Measurements from ENCODE around the gene HIVEP2. TPM values are rescaled to one million over a fixed set of nuclear protein-coding genes. Genes with fewer than 3 reads are reported as not detected.

Gene HIVEP2
- total RNA-seq, 5 donors from 2014 or later (not counting 1 experiment from before 2014, with no cell fraction given): 71.4 to 81.4 (median 75.2) TPM

- DNase-seq (peak in 6 of 35 experiments; percentile 16 to 62 (median 30)), ATAC-seq (replicated peaks in 1 of 4) (no peak)
- H3K9me3 ChIP-seq: no peaks in the 10 kb centered on the region
- peak overlapping the region; percentile 98 for H3K27ac ChIP-seq (ENCODE audit: low read length)
- POLR2A ChIA-PET: interaction anchor here in 1 of 2 donors (0.5 to 1.5 kb wide), 2 partner anchors 29 to 55 kb away, joined by 3 to 5 read pairs; no protein-coding TSS in a partner anchor
- Mint-ChIP-seq H3K9me3 (no peaks in the 10 kb centered on the region), H3K36me3 (peaks cover 25% of the 10 kb centered on the region), H3K27ac (peak overlapping the region; percentile 99), H3K4me1 (peaks cover 92 to 95% (median 94%) of the 10 kb centered on the region in 3 donors), H3K27me3 (no peaks in the 10 kb centered on the region), H3K4me3 (peak overlapping the region in 1 of 3 donors; percentile 39)
- H3K4me1 ChIP-seq (ENCODE audit: control insufficient read depth in 1 of 2, extremely low read depth in 1 of 2, insufficient read depth in 2 of 2, low read length in 2 of 2): peaks cover 35 to 66% of the 10 kb centered on the region in 2 experiments
- H3K27me3 ChIP-seq (replicated peaks in 1 of 2; ENCODE audit: control insufficient read depth in 2 of 2, extremely low read depth in 1 of 2, insufficient read depth in 2 of 2, low read length in 1 of 2): no peaks in the 10 kb centered on the region
- H3K4me3 ChIP-seq (ENCODE audit: control insufficient read depth in 1 of 2, extremely low read depth in 1 of 2, low read length in 1 of 2): no peak overlapping the region
- WGBS (ENCODE audit: insufficient coverage): 100% methylated on average over 1 of the region's 2 CpGs
- peaks cover 0 to 3% of the 10 kb centered on the region in 2 donors for H3K36me3 ChIP-seq (ENCODE audit: control insufficient read depth in 2 of 2, extremely low read depth in 1 of 2, insufficient read depth in 1 of 2, low read length in 1 of 2)
- CTCF ChIA-PET: interaction anchor here in 1 of 2 donors (0.9 to 1.3 kb wide), 2 partner anchors 28 to 223 kb away, joined by 3 to 5 read pairs; no protein-coding TSS in a partner anchor
Measured at GRCh38 chr6:142914937-142915697, 29.9 kb downstream of the HIVEP2 start.

GRCh38 chr6:142914369-142914768 lies 30.6 kb downstream of the HIVEP2 start:
- Mint-ChIP-seq H3K27ac (peak overlapping the region; percentile 99), H3K4me3 (peak overlapping the region in 1 of 3 donors; percentile 75), H3K9me3 (no peaks in the 10 kb centered on the region), H3K36me3 (peaks cover 25% of the 10 kb centered on the region), H3K4me1 (peaks cover 92 to 95% (median 94%) of the 10 kb centered on the region in 3 donors), H3K27me3 (no peaks in the 10 kb centered on the region)
- peaks cover 35 to 71% of the 10 kb centered on the region in 2 experiments for H3K4me1 ChIP-seq (ENCODE audit: control insufficient read depth in 1 of 2, extremely low read depth in 1 of 2, insufficient read depth in 2 of 2, low read length in 2 of 2)
- H3K9me3 ChIP-seq: no peaks in the 10 kb centered on the region
- H3K36me3 ChIP-seq (ENCODE audit: control insufficient read depth in 2 of 2, extremely low read depth in 1 of 2, insufficient read depth in 1 of 2, low read length in 1 of 2): peaks cover 0 to 3% of the 10 kb centered on the region in 2 donors
- H3K27me3 ChIP-seq (replicated peaks in 1 of 2; ENCODE audit: control insufficient read depth in 2 of 2, extremely low read depth in 1 of 2, insufficient read depth in 2 of 2, low read length in 1 of 2): no peaks in the 10 kb centered on the region
- POLR2A ChIA-PET: interaction anchor here (0.5 to 1.5 kb wide), 5 partner anchors 10 to 54 kb away, joined by 3 to 5 read pairs (median 4); no protein-coding TSS in a partner anchor
- H3K27ac ChIP-seq (ENCODE audit: low read length): peak overlapping the region; percentile 98
- CTCF ChIA-PET: interaction anchor here (0.7 to 1.3 kb wide), 4 partner anchors 13 to 511 kb away, joined by 3 to 5 read pairs (median 4); no protein-coding TSS in a partner anchor
- DNase-seq: no peak
- no CpG with 5 or more reads among the region's 2 CpGs for WGBS (ENCODE audit: insufficient coverage)
- no peak overlapping the region for H3K4me3 ChIP-seq (ENCODE audit: control insufficient read depth in 1 of 2, extremely low read depth in 1 of 2, low read length in 1 of 2)
- no peak for ATAC-seq (replicated peaks in 1 of 4)

- Histone ChIP-seq H3K4me3 (ENCODE audit: control insufficient read depth in 1 of 2, extremely low read depth in 1 of 2, low read length in 1 of 2) (peak overlapping the region in 1 of 2 donors; percentile 39), H3K36me3 (ENCODE audit: control insufficient read depth in 2 of 2, extremely low read depth in 1 of 2, insufficient read depth in 1 of 2, low read length in 1 of 2) (peaks cover 0 to 3% of the 10 kb centered on the region in 2 donors), H3K27ac (ENCODE audit: low read length) (peak overlapping the region; percentile 98), H3K4me1 (ENCODE audit: control insufficient read depth in 1 of 2, extremely low read depth in 1 of 2, insufficient read depth in 2 of 2, low read length in 2 of 2) (peaks cover 42 to 71% of the 10 kb centered on the region in 2 experiments), H3K27me3 (replicated peaks in 1 of 2; ENCODE audit: control insufficient read depth in 2 of 2, extremely low read depth in 1 of 2, insufficient read depth in 2 of 2, low read length in 1 of 2) (no peaks in the 10 kb centered on the region), H3K9me3 (no peaks in the 10 kb centered on the region)
- Mint-ChIP-seq H3K4me3 (peak overlapping the region; percentile 75 to 83 (median 79)), H3K27ac (peak overlapping the region; percentile 99), H3K36me3 (peaks cover 22% of the 10 kb centered on the region), H3K27me3 (no peaks in the 10 kb centered on the region), H3K4me1 (peaks cover 89 to 92% (median 91%) of the 10 kb centered on the region in 3 donors), H3K9me3 (no peaks in the 10 kb centered on the region)
- DNase-seq (peak; percentile 49 to 87 (median 69)), ATAC-seq (replicated peaks in 1 of 4) (peak; percentile 89 to 93 (median 92))
- ChIA-PET CTCF (interaction anchor here (0.6 to 1.6 kb wide), 6 partner anchors 13 to 512 kb away, joined by 3 to 5 read pairs (median 4); no protein-coding TSS in a partner anchor), POLR2A (interaction anchor here (0.6 to 1.5 kb wide), 5 partner anchors 8 to 30 kb away, joined by 3 to 5 read pairs (median 4); no protein-coding TSS in a partner anchor)
- 0% methylated on average over 1 of the region's 10 CpGs for WGBS (ENCODE audit: insufficient coverage)
Measured at GRCh38 chr6:142913511-142914047, 31.4 kb downstream of the HIVEP2 start.

GRCh38 chr6:142913036-142913510 lies 31.9 kb downstream of the HIVEP2 start:
- peak overlapping the region; percentile 75 to 83 (median 79) for H3K4me3 Mint-ChIP-seq
- Histone ChIP-seq H3K27ac (ENCODE audit: low read length) (peak overlapping the region; percentile 98), H3K36me3 (ENCODE audit: control insufficient read depth in 2 of 2, extremely low read depth in 1 of 2, insufficient read depth in 1 of 2, low read length in 1 of 2) (no peaks in the 10 kb centered on the region), H3K4me3 (ENCODE audit: control insufficient read depth in 1 of 2, extremely low read depth in 1 of 2, low read length in 1 of 2) (peak overlapping the region in 1 of 2 donors; percentile 39), H3K9me3 (no peaks in the 10 kb centered on the region), H3K27me3 (replicated peaks in 1 of 2; ENCODE audit: control insufficient read depth in 2 of 2, extremely low read depth in 1 of 2, insufficient read depth in 2 of 2, low read length in 1 of 2) (no peaks in the 10 kb centered on the region), H3K4me1 (ENCODE audit: control insufficient read depth in 1 of 2, extremely low read depth in 1 of 2, insufficient read depth in 2 of 2, low read length in 2 of 2) (peaks cover 46 to 69% of the 10 kb centered on the region in 2 experiments)
- peak overlapping the region; percentile 99 for H3K27ac Mint-ChIP-seq
- 0% methylated on average over 1 of the region's 5 CpGs for WGBS (ENCODE audit: insufficient coverage)
- peaks cover 89 to 92% (median 91%) of the 10 kb centered on the region in 3 donors for H3K4me1 Mint-ChIP-seq
- no peaks in the 10 kb centered on the region for H3K27me3 Mint-ChIP-seq
- no peaks in the 10 kb centered on the region for H3K9me3 Mint-ChIP-seq
- H3K36me3 Mint-ChIP-seq: peaks cover 18% of the 10 kb centered on the region
- POLR2A ChIA-PET: interaction anchor here (0.6 to 0.7 kb wide), 2 partner anchors 9 kb away, joined by 3 to 4 read pairs; no protein-coding TSS in a partner anchor
- CTCF ChIA-PET: interaction anchor here in 1 of 2 donors (0.8 to 1.6 kb wide), 2 partner anchors 13 to 15 kb away, joined by 3 to 4 read pairs; no protein-coding TSS in a partner anchor
- DNase-seq (peak in 1 of 35 experiments; percentile 63), ATAC-seq (replicated peaks in 1 of 4) (peak; percentile 31 to 56 (median 33))

- WGBS (ENCODE audit: insufficient coverage): 80% methylated on average over 4 of the region's 4 CpGs
- POLR2A ChIA-PET: no interaction called here
Measured at GRCh38 chr6:142912125-142912524, 32.9 kb downstream of the HIVEP2 start.

GRCh38 chr6:142911430-142911829 lies 33.5 kb downstream of the HIVEP2 start:
- no peaks in the 10 kb centered on the region for H3K9me3 ChIP-seq
- peak overlapping the region; percentile 87 to 88 for H3K27ac Mint-ChIP-seq
- H3K27me3 Mint-ChIP-seq: no peaks in the 10 kb centered on the region
- DNase-seq (no peak), ATAC-seq (replicated peaks in 1 of 4) (no peak)
- H3K36me3 ChIP-seq (ENCODE audit: control insufficient read depth in 2 of 2, extremely low read depth in 1 of 2, insufficient read depth in 1 of 2, low read length in 1 of 2): no peaks in the 10 kb centered on the region
- no peak overlapping the region for H3K4me3 ChIP-seq (ENCODE audit: control insufficient read depth in 1 of 2, extremely low read depth in 1 of 2, low read length in 1 of 2)
- no peaks in the 10 kb centered on the region for H3K9me3 Mint-ChIP-seq
- ChIA-PET CTCF (no interaction called here), POLR2A (no interaction called here)
- no peaks in the 10 kb centered on the region for H3K27me3 ChIP-seq (replicated peaks in 1 of 2; ENCODE audit: control insufficient read depth in 2 of 2, extremely low read depth in 1 of 2, insufficient read depth in 2 of 2, low read length in 1 of 2)
- peaks cover 91 to 94% (median 93%) of the 10 kb centered on the region in 3 donors for H3K4me1 Mint-ChIP-seq
- peak overlapping the region; percentile 2 for H3K27ac ChIP-seq (ENCODE audit: low read length)
- H3K36me3 Mint-ChIP-seq: peaks cover 15% of the 10 kb centered on the region
- 100% methylated on average over 1 of the region's 2 CpGs for WGBS (ENCODE audit: insufficient coverage)
- no peak overlapping the region for H3K4me3 Mint-ChIP-seq
- peaks cover 48 to 67% of the 10 kb centered on the region in 2 experiments for H3K4me1 ChIP-seq (ENCODE audit: control insufficient read depth in 1 of 2, extremely low read depth in 1 of 2, insufficient read depth in 2 of 2, low read length in 2 of 2)

More at GRCh38 chr6:142912125-142912524, 32.9 kb downstream of the HIVEP2 start:
- no peak for ATAC-seq (replicated peaks in 1 of 4)
- no peaks in the 10 kb centered on the region for H3K9me3 ChIP-seq
- H3K27me3 ChIP-seq (replicated peaks in 1 of 2; ENCODE audit: control insufficient read depth in 2 of 2, extremely low read depth in 1 of 2, insufficient read depth in 2 of 2, low read length in 1 of 2): no peaks in the 10 kb centered on the region
- no peak overlapping the region for H3K4me3 ChIP-seq (ENCODE audit: control insufficient read depth in 1 of 2, extremely low read depth in 1 of 2, low read length in 1 of 2)
- Mint-ChIP-seq H3K27ac (peak overlapping the region; percentile 99), H3K27me3 (no peaks in the 10 kb centered on the region), H3K9me3 (no peaks in the 10 kb centered on the region), H3K4me1 (peaks cover 91 to 93% (median 93%) of the 10 kb centered on the region in 3 donors), H3K4me3 (peak overlapping the region; percentile 75 to 83 (median 79)), H3K36me3 (peaks cover 17% of the 10 kb centered on the region)
- CTCF ChIA-PET: interaction anchor here in 1 of 2 donors (0.6 to 0.8 kb wide), 2 partner anchors 16 to 27 kb away, joined by 3 read pairs; no protein-coding TSS in a partner anchor
- peak overlapping the region; percentile 15 for H3K27ac ChIP-seq (ENCODE audit: low read length)
- no peaks in the 10 kb centered on the region for H3K36me3 ChIP-seq (ENCODE audit: control insufficient read depth in 2 of 2, extremely low read depth in 1 of 2, insufficient read depth in 1 of 2, low read length in 1 of 2)
- no peak for DNase-seq
- peaks cover 48 to 70% of the 10 kb centered on the region in 2 experiments for H3K4me1 ChIP-seq (ENCODE audit: control insufficient read depth in 1 of 2, extremely low read depth in 1 of 2, insufficient read depth in 2 of 2, low read length in 2 of 2)

Data from T-cell (primary cell).